Gastrocnemius medialis (tissue), 4 donors: ENCODE measurements around the gene MCCC2.

Experiments used
- POLR2A ChIP-seq, 2 donors: fragments of 450-650 bp; IDR thresholded peaks; one replicate each; pipeline ENCODE4 v1.6.1; 2017; ENCODE audit warnings: antibody characterized with exemption in 2 of 2, mild to moderate bottlenecking in 2 of 2, moderate library complexity in 2 of 2
- TF ChIP-seq, protein P1 (sequence below), 5 experiments: fragments of 450-650 bp in 3 of 5; fragments of 200-600 bp in 2 of 5; sonication (generic) in 2 of 5; IDR thresholded peaks in 4 of 5; conservative IDR thresholded peaks in 1 of 5; 1 replicate in 4 of 5; 2 replicates in 1 of 5; pipeline ENCODE4 v1.5.1; 2016 to 2019; ENCODE audit warnings: antibody characterized with exemption in 5 of 5, mild to moderate bottlenecking in 3 of 5, moderate library complexity in 3 of 5

DNA sequence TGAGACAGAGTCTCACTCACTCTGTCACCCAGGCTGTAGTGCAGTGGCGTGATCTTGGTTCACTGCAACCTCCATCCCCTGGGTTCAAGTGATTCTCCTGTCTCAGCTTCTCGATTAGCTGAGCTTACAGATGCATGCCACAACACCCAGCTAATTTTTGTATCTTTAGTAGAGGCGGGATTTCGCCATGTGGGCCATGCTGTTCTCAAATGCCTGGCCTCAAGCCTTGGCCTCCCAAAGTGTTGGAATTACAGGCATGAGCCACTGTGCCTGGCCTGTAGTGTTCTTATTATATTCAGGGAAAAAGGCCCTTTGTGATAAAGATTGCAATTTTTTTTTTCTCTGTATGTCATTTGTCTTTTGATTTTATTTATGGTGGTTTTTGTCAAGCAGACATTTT is 24.0 kb upstream of the MCCC2 start:
- TF ChIP-seq POLR2A (IDR thresholded peaks at IDR 0.05) = no peak
- TF ChIP-seq, protein P1, sequence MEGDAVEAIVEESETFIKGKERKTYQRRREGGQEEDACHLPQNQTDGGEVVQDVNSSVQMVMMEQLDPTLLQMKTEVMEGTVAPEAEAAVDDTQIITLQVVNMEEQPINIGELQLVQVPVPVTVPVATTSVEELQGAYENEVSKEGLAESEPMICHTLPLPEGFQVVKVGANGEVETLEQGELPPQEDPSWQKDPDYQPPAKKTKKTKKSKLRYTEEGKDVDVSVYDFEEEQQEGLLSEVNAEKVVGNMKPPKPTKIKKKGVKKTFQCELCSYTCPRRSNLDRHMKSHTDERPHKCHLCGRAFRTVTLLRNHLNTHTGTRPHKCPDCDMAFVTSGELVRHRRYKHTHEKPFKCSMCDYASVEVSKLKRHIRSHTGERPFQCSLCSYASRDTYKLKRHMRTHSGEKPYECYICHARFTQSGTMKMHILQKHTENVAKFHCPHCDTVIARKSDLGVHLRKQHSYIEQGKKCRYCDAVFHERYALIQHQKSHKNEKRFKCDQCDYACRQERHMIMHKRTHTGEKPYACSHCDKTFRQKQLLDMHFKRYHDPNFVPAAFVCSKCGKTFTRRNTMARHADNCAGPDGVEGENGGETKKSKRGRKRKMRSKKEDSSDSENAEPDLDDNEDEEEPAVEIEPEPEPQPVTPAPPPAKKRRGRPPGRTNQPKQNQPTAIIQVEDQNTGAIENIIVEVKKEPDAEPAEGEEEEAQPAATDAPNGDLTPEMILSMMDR (IDR thresholded peaks at IDR 0.05 in 4 of 5, conservative IDR thresholded peaks at IDR 0.05 in 1 of 5) = no peak
